CD4-positive, alpha-beta T cell (primary cell): Measurements from ENCODE around the gene TTC32. TPM values are rescaled to one million over a fixed set of nuclear protein-coding genes. Genes with fewer than 3 reads are reported as not detected.

Experiments used
- ATAC-seq: fragments of 200-7000 bp; cut with Tn5 transposase; one replicate; pipeline ENCODE4 v1.10.0; 2022; ENCODE audit warnings: mild to moderate bottlenecking; ENCODE audit not compliant: poor library complexity
- CTCF ChIA-PET: fragments of 350-600 bp; sonication (Branson Sonifier 250); formaldehyde crosslinking; loops from one replicate; lab custom pipeline; 2021; ENCODE audit warnings: antibody characterized with exemption, inconsistent platforms; lab: Charles Lee
- POLR2A ChIA-PET: fragments of 350-600 bp; sonication (Branson Sonifier 250); formaldehyde crosslinking; loops from one replicate; lab custom pipeline; 2021; ENCODE audit warnings: antibody characterized with exemption, inconsistent platforms; lab: Charles Lee
- DNase-seq, 14 experiments: peaks; one replicate each; pipeline ENCODE4 v3.0.0-alpha.2; 2013 to 2020; ENCODE audit warnings: mixed read lengths in 2 of 14
- H3K27ac ChIP-seq, 2 donors: one replicate each; pipeline versions ENCODE4 v1.5.1 to v1.7.0; 2013; ENCODE audit warnings: low read length in 2 of 2, low read depth in 1 of 2, mild to moderate bottlenecking in 1 of 2
- H3K27me3 ChIP-seq, 2 experiments: 1 replicate in 1 of 2; 2 replicates in 1 of 2; pipeline versions ENCODE4 v1.6.1 to v1.7.0; 2013; ENCODE audit warnings: low read length in 2 of 2, control low read depth in 1 of 2, mild to moderate bottlenecking in 1 of 2, moderate library complexity in 1 of 2; ENCODE audit not compliant: insufficient read depth in 2 of 2, control insufficient read depth in 1 of 2
- H3K36me3 ChIP-seq: one replicate; pipeline ENCODE4 v1.6.1; 2013; ENCODE audit warnings: low read length, control low read depth; ENCODE audit not compliant: insufficient read depth
- H3K4me1 ChIP-seq: one replicate; pipeline ENCODE4 v1.6.1; 2013; ENCODE audit warnings: low read length, control low read depth; ENCODE audit not compliant: insufficient read depth
- H3K4me3 ChIP-seq: one replicate; pipeline ENCODE4 v1.5.1; 2013; ENCODE audit warnings: mild to moderate bottlenecking, low read length, moderate library complexity
- H3K9me3 ChIP-seq, 2 experiments: 1 replicate in 1 of 2; 2 replicates in 1 of 2; pipeline versions ENCODE4 v1.6.1 to v1.7.0; 2013; ENCODE audit warnings: low read length in 2 of 2, mild to moderate bottlenecking in 2 of 2, control low read depth in 1 of 2, moderate library complexity in 1 of 2; ENCODE audit not compliant: control insufficient read depth in 1 of 2, insufficient read depth in 1 of 2
- H3K27ac Mint-ChIP-seq: one replicate; pipeline ENCODE4 v1.8.0; 2020; ENCODE audit warnings: mixed read lengths
- H3K27me3 Mint-ChIP-seq: one replicate; pipeline ENCODE4 v1.8.0; 2021; ENCODE audit warnings: mixed read lengths
- H3K36me3 Mint-ChIP-seq: one replicate; pipeline ENCODE4 v1.8.0; 2021; ENCODE audit warnings: low read depth, mixed read lengths
- H3K4me1 Mint-ChIP-seq: one replicate; pipeline ENCODE4 v1.8.0; 2021; ENCODE audit warnings: low read depth, mixed read lengths
- H3K4me3 Mint-ChIP-seq: one replicate; pipeline ENCODE4 v1.8.0; 2020; ENCODE audit warnings: mild to moderate bottlenecking, mixed read lengths
- H3K9me3 Mint-ChIP-seq: one replicate; pipeline ENCODE4 v1.8.0; 2020; ENCODE audit warnings: mixed read lengths
- CTCF ChIP-seq: fragments of 200-600 bp; IDR thresholded peaks from one replicate; pipeline ENCODE4 v1.8.0; 2022; ENCODE audit warnings: antibody characterized with exemption, mild to moderate bottlenecking
- intact Hi-C, 2 experiments: fragments of 100-400 bp; cut with DNase I in 1 of 2; cut with micrococcal nuclease in 1 of 2; formaldehyde crosslinking; loops; one replicate each; pipeline versions ENCODE4 v1.15.1 to v1.9.0; 2023 to 2025; cut with DNase I, micrococcal nuclease
- total RNA-seq, 174 experiments: library from RNA in 2 of 174; stranded (reverse) in 2 of 174; gene quantifications; one replicate each; pipeline ENCODE4 v1.2.3 and lab custom pipeline; 2021 to 2026

The TTC32 gene
- total RNA-seq, 2 experiments from 2014 or later: 53.1 to 54.2 TPM

- H3K9me3 Mint-ChIP-seq: no peaks in the 10 kb centered on the region
- CTCF ChIA-PET: no interaction called here
- no peaks in the 10 kb centered on the region for H3K4me1 Mint-ChIP-seq
- no peak for TF ChIP-seq CTCF
- H3K36me3 Mint-ChIP-seq: no peaks in the 10 kb centered on the region
- no peaks in the 10 kb centered on the region for H3K27me3 ChIP-seq
- no peak for ATAC-seq
- peaks cover 5% of the 10 kb centered on the region for H3K27me3 Mint-ChIP-seq
- no peak overlapping the region for H3K27ac ChIP-seq
- POLR2A ChIA-PET: no interaction called here
- no peak overlapping the region for H3K4me3 ChIP-seq
- no peaks in the 10 kb centered on the region for H3K9me3 ChIP-seq
- no peak overlapping the region for H3K27ac Mint-ChIP-seq
- intact Hi-C loops: no loop called here
- no peaks in the 10 kb centered on the region for H3K4me1 ChIP-seq
- H3K36me3 ChIP-seq: no peaks in the 10 kb centered on the region
- DNase-seq: no peak
- no peak overlapping the region for H3K4me3 Mint-ChIP-seq
Observed at GRCh38 chr2:19851116-19851695, 50.6 kb downstream of the TTC32 start.

- no peaks in the 10 kb centered on the region for H3K4me1 Mint-ChIP-seq
- no peak for DNase-seq
- POLR2A ChIA-PET: no interaction called here
- Histone ChIP-seq H3K9me3 (no peaks in the 10 kb centered on the region), H3K4me3 (no peak overlapping the region), H3K27ac (no peak overlapping the region), H3K4me1 (no peaks in the 10 kb centered on the region), H3K27me3 (no peaks in the 10 kb centered on the region), H3K36me3 (no peaks in the 10 kb centered on the region)
- H3K9me3 Mint-ChIP-seq: no peaks in the 10 kb centered on the region
- ATAC-seq: no peak
- H3K4me3 Mint-ChIP-seq: no peak overlapping the region
- H3K27ac Mint-ChIP-seq: no peak overlapping the region
- no peaks in the 10 kb centered on the region for H3K36me3 Mint-ChIP-seq
- intact Hi-C loops: no loop called here
- TF ChIP-seq CTCF: no peak
- CTCF ChIA-PET: interaction anchor here (1.0 kb wide), 1 partner anchor 481 kb away, joined by 3 read pairs; no protein-coding TSS in a partner anchor
- H3K27me3 Mint-ChIP-seq: peaks cover 3% of the 10 kb centered on the region
Observed at GRCh38 chr2:19850056-19851050, 51.4 kb downstream of the TTC32 start.

- Mint-ChIP-seq H3K9me3 (no peaks in the 10 kb centered on the region), H3K27me3 (peaks cover 10% of the 10 kb centered on the region), H3K27ac (no peak overlapping the region), H3K36me3 (no peaks in the 10 kb centered on the region), H3K4me3 (no peak overlapping the region), H3K4me1 (no peaks in the 10 kb centered on the region)
- Histone ChIP-seq H3K27me3 (peaks cover 0 to 2% of the 10 kb centered on the region in 2 experiments), H3K36me3 (no peaks in the 10 kb centered on the region), H3K4me3 (no peak overlapping the region), H3K4me1 (no peaks in the 10 kb centered on the region), H3K9me3 (no peaks in the 10 kb centered on the region), H3K27ac (no peak overlapping the region)
- POLR2A ChIA-PET: no interaction called here
- intact Hi-C loops: no loop called here
- ATAC-seq (no peak), DNase-seq (no peak)
- CTCF ChIA-PET: no interaction called here
- TF ChIP-seq CTCF: no peak
Observed at GRCh38 chr2:19848952-19849351, 52.8 kb downstream of the TTC32 start.
